Keratinocyte (primary cell): ENCODE measurements around the gene OR2T34. TPM values are rescaled to one million over a fixed set of nuclear protein-coding genes. Genes with fewer than 3 reads are reported as not detected.

ENCODE experiments used
- DNase-seq: peaks from one replicate; pipeline ENCODE4 v3.0.0-alpha.2; 2011; ENCODE audit warnings: low read depth, missing footprints, low spot score
- FAIRE-seq: peaks from 2 replicates; lab custom pipeline; 2011; peaks lifted over from hg19 to GRCh38; lab: Jason Lieb, UNC
- H2AFZ ChIP-seq: 2 replicates; pipeline ENCODE4 v1.6.0; 2012; ENCODE audit warnings: low read length, control low read depth, inconsistent platforms; ENCODE audit not compliant: control insufficient read depth
- H3K27ac ChIP-seq: 2 replicates; pipeline ENCODE4 v1.5.1; 2011; ENCODE audit warnings: low read length; ENCODE audit not compliant: control insufficient read depth, insufficient read depth
- H3K27me3 ChIP-seq: 3 replicates; pipeline ENCODE4 v1.6.0; 2011; ENCODE audit warnings: low read length; ENCODE audit not compliant: control insufficient read depth, insufficient read depth; ENCODE audit errors: extremely low read depth
- H3K36me3 ChIP-seq, 2 experiments: 2 replicates in 1 of 2; 3 replicates in 1 of 2; pipeline ENCODE4 v1.5.1; 2011; ENCODE audit warnings: low read length in 2 of 2, mild to moderate bottlenecking in 1 of 2; ENCODE audit not compliant: control insufficient read depth in 2 of 2, insufficient read depth in 2 of 2; ENCODE audit errors: extremely low read depth in 1 of 2
- H3K4me1 ChIP-seq: 3 replicates; pipeline ENCODE4 v1.5.1; 2011; ENCODE audit warnings: low read length; ENCODE audit not compliant: control insufficient read depth, insufficient read depth; ENCODE audit errors: extremely low read depth
- H3K4me2 ChIP-seq: 3 replicates; pipeline ENCODE4 v1.6.0; 2011; ENCODE audit warnings: low read depth, low read length; ENCODE audit not compliant: control insufficient read depth, insufficient read depth; ENCODE audit errors: extremely low read depth
- H3K4me3 ChIP-seq, 3 experiments: fragments of 200-600 bp in 1 of 3; sonication (generic) in 1 of 3; 2 replicates in 2 of 3; 3 replicates in 1 of 3; pipeline ENCODE4 v1.5.1; 2011 to 2016; ENCODE audit warnings: low read length in 3 of 3, mild to moderate bottlenecking in 3 of 3, control low read depth in 2 of 3, inconsistent platforms in 1 of 3, low read depth in 1 of 3, mixed read lengths in 1 of 3, mixed run types in 1 of 3, moderate library complexity in 1 of 3; ENCODE audit not compliant: control insufficient read depth in 2 of 3, insufficient read depth in 2 of 3; ENCODE audit errors: extremely low read depth in 1 of 3
- H3K79me2 ChIP-seq: 2 replicates; pipeline ENCODE4 v1.6.0; 2012; ENCODE audit warnings: low read length; ENCODE audit not compliant: control insufficient read depth, insufficient read depth
- H3K9ac ChIP-seq: 3 replicates; pipeline ENCODE4 v1.6.0; 2011; ENCODE audit warnings: low read length; ENCODE audit not compliant: control insufficient read depth, insufficient read depth; ENCODE audit errors: extremely low read depth
- H3K9me1 ChIP-seq: 3 replicates; pipeline ENCODE4 v1.6.0; 2011; ENCODE audit warnings: low read length; ENCODE audit not compliant: control insufficient read depth, insufficient read depth; ENCODE audit errors: extremely low read depth
- H3K9me3 ChIP-seq: 2 replicates; pipeline ENCODE4 v1.5.1; 2012; ENCODE audit warnings: low read depth, low read length; ENCODE audit not compliant: control insufficient read depth
- H4K20me1 ChIP-seq: 3 replicates; pipeline ENCODE4 v1.6.0; 2011; ENCODE audit warnings: low read length; ENCODE audit not compliant: control insufficient read depth, insufficient read depth; ENCODE audit errors: extremely low read depth
- CTCF ChIP-seq, 3 experiments: IDR thresholded peaks in 1 of 3; conservative IDR thresholded peaks in 1 of 3; optimal IDR thresholded peaks in 1 of 3; 2 replicates in 2 of 3; 3 replicates in 1 of 3; pipeline versions ENCODE3 to v1.5.1; 2011; ENCODE audit warnings: low read length in 3 of 3, mild to moderate bottlenecking in 3 of 3, moderate library complexity in 2 of 3, control low read depth in 1 of 3, inconsistent platforms in 1 of 3; ENCODE audit not compliant: insufficient read depth in 2 of 3; ENCODE audit errors: extremely low read depth in 1 of 3
- EZH2 ChIP-seq: IDR thresholded peaks from one replicate; pipeline ENCODE4 v1.6.1; 2012; ENCODE audit warnings: inconsistent platforms, mild to moderate bottlenecking, low read length, moderate library complexity
- dilution Hi-C: fragments of 300-500 bp; cut with MboI; formaldehyde crosslinking; loops from one replicate; pipeline ENCODE4 v1.7.0; 2020; ENCODE audit warnings: low sequenced_read_pairs; ENCODE audit not compliant: extremely low pct_ligation_motif_present
- polyA plus RNA-seq, 5 experiments: library from polyadenylated mRNA; depleted of rRNA in 3 of 5; stranded (reverse) in 3 of 5; stranded (forward) in 1 of 5; unstranded in 1 of 5; fragments of >200 nt; gene quantifications; 1 replicate in 1 of 5; 2 replicates in 3 of 5; 3 replicates in 1 of 5; pipeline versions ENCODE4 v1.2.1 to v1.2.3, GENCODE V29; 2011 to 2012; ENCODE audit warnings: missing spikeins in 2 of 5, low read depth in 1 of 5, low replicate concordance in 1 of 5

OR2T34 gene
- polyA plus RNA-seq, 1 donor (not counting 4 experiments of a cell fraction or from before 2014, with no cell fraction given), result not detected

DNA sequence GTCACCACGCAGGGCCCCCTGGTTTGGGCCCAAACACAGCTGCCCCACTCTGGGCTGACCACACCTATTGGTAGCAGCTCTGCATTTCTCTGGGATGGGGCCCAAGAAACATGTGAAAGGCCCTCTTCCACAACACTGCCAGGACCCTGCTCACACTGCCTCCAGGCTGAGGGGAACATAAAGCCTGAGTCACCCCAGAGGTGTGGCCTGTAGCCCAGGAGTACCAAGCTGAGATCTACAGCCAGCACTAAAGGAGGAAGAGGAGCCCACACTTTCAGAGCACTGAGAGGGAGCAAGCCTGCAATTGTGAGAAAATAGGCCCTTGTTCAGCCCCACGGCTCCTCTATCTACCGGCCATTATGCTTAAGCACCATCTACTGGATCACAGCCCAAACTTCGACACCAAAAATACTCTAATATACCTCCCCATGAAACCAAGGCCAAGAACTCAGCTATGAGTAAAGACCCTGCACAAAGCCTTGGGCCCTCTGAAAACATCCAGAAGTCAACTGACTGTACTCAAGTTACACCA is 37.4 kb upstream of the OR2T34 start:
- Histone ChIP-seq H4K20me1 (no peaks in the 10 kb centered on the region), H3K9ac (no peak overlapping the region), H3K79me2 (no peaks in the 10 kb centered on the region), H3K36me3 (no peaks in the 10 kb centered on the region), H3K4me2 (no peak overlapping the region), H3K4me3 (no peak overlapping the region), H2AFZ (no peak overlapping the region), H3K4me1 (no peaks in the 10 kb centered on the region), H3K27ac (no peak overlapping the region), H3K9me3 (no peaks in the 10 kb centered on the region), H3K27me3 (no peaks in the 10 kb centered on the region), H3K9me1 (no peaks in the 10 kb centered on the region)
- dilution Hi-C loops, result no loop called here
- TF ChIP-seq EZH2 (no peak), CTCF (optimal IDR thresholded peaks at IDR 0.05 in 1 of 3, IDR thresholded peaks at IDR 0.05 in 1 of 3, conservative IDR thresholded peaks at IDR 0.05 in 1 of 3; ENCODE audit: extremely low read depth in 1 of 3, insufficient read depth in 2 of 3, low read length in 3 of 3) (no peak)
- FAIRE-seq, result no peak
- no peak for DNase-seq

DNA sequence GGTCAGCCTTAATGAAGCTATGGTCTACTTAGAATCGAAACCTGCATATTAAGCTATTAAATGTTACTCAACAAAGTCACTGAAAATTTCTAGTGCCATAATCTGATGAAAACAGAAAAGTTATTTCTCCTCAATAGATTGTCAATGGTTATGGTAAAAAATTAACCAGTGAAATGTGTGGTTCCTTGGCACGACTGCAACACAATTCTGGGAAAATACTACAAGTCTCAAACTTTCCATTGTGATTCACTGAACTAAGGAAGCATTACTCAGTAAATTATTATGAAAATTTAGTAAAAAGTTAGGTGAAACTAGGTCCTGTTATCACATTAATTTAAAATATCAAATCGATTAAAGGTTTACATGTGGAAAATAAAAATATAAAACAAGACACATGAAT is 35.7 kb upstream of the OR2T34 start:
- no peak overlapping the region for H2AFZ ChIP-seq
- H3K9me3 ChIP-seq, result no peaks in the 10 kb centered on the region
- dilution Hi-C loops, result no loop called here
- H3K27me3 ChIP-seq, result no peaks in the 10 kb centered on the region
- no peak overlapping the region for H3K4me3 ChIP-seq
- H4K20me1 ChIP-seq, result no peaks in the 10 kb centered on the region
- DNase-seq (no peak), FAIRE-seq (no peak)
- H3K27ac ChIP-seq, result no peak overlapping the region
- H3K79me2 ChIP-seq, result no peaks in the 10 kb centered on the region
- no peak overlapping the region for H3K9ac ChIP-seq
- H3K9me1 ChIP-seq, result no peaks in the 10 kb centered on the region
- H3K4me2 ChIP-seq, result no peak overlapping the region
- H3K4me1 ChIP-seq, result no peaks in the 10 kb centered on the region
- TF ChIP-seq CTCF (optimal IDR thresholded peaks at IDR 0.05 in 1 of 3, IDR thresholded peaks at IDR 0.05 in 1 of 3, conservative IDR thresholded peaks at IDR 0.05 in 1 of 3; ENCODE audit: extremely low read depth in 1 of 3, insufficient read depth in 2 of 3, low read length in 3 of 3) (no peak), EZH2 (no peak)
- no peaks in the 10 kb centered on the region for H3K36me3 ChIP-seq
